NCI-H1930 (cell line): ENCODE results near the gene FCGR3A.

Experiments
- DNase-seq, 2 experiments: peaks; one replicate each; lab custom pipeline; 2025; lab: John Stamatoyannopoulos, UW

FCGR3A gene

DNA sequence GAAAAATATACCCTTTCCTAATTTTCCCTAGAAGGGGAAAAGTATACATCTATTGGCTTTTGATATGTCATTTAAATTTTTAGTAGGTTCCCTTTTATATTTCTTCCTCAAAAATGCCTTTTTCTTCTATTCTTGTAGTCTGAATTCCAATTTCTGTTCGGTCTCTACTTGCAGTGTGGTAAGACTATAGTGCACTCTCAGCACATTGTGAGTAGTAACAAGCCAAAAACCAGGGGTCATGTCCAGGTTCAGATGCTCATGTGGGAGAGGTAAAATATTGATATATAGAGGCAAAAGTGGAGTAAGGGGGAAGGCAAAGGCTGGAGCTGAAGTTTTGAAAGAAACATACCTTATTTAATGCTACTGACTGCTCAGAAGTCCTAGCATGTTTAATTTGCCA lies 48.4 kb downstream of the FCGR3A start:
- no peak for DNase-seq

DNA sequence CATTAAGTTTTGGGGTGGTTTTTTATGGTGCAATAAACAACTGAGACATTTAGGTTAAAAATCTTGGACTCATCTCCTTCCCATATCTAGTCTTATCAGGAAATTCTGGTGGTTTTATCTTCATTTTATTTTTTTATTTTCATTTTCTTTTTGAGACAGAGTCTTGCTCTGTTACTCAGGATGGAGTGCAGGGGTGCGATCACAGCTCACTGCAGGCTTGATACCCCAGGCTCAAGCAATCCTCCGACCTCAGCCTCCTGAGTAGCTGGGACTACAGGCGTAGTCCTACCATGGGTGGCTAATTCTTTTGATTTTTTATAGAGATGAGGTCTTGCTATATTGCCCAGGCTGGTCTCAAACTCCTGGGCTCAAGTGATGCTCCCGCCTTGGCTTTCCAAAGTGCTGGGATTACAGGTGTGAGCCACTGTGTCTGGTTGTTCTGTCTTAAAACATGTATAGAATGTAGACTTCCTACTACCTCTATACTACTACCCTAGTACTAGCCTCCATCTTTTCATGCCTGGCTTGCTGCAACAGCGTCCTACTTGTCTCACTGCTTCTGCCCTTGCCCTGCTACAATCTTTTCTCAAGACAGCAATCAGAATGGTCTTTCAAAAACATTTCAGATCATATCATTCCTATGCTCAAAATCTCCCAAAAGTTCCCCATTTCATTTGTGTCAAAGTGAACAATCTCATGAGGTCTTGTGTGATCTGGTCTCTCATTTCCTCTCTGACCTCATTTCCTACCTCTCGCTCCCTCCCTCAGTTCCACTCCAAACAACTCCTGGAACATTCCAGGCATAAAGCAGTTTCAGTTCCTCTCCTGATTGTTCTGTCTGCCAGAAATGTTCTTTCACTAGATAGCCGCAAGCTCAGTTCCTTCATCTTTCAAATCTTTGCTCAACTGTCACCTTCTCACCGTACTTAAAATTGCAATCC lies 50.2 kb downstream of the FCGR3A start:
- DNase-seq, result no peak

DNA sequence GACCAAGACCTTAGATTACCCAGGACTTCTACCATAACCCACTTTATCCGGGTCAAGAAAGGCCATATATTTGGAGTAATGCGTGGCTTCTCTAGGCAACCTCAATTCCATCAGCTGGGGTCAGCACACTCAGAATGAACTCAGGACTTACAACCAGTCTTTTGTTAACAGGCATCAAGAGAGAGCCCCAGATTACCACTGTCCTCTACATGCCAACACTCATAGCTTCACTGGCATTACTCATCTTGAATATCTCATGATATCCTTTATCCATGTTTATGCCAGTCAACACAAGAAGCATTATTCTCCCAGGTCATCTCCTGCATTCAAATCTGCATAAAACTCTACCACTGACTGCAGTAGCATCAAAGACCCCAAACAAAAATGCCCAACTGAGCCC lies 51.0 kb downstream of the FCGR3A start:
- no peak for DNase-seq

DNA sequence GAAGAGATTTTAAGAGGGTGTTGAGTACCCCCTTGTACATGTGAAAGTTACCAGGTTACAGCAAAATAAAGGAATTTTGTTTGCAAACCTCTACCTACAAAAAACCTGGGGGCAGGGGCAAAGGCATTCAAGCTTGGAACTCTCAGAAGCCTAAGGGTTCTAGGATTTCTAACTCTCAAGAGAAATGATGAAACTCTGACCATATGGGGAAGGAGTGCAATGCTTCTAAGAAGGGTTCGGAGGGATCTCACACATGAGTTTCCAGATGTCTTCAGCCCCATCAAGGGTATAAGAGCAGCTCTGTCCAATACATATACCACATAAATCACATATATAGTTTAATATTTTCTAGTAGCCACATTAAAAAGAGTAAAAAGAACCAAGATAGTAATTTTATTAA lies 51.7 kb downstream of the FCGR3A start:
- no peak for DNase-seq

DNA sequence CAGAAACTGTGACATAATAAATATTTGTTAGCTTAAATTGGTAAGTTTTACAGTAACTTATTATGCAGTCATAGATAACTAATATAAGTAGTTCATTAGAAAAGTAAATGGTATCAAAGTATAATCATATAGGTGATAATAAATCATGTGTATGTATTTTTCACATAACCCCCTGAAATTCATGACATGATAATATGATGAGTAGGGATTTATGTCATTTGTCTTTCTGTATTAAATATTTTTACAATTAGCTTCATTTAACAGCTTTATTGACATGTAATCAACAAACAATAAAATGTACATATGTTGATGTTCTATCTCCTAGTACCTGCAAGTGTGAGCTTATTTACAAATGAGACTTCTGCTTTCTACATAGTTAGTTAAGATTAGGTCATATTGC lies 54.1 kb downstream of the FCGR3A start:
- no peak for DNase-seq

DNA sequence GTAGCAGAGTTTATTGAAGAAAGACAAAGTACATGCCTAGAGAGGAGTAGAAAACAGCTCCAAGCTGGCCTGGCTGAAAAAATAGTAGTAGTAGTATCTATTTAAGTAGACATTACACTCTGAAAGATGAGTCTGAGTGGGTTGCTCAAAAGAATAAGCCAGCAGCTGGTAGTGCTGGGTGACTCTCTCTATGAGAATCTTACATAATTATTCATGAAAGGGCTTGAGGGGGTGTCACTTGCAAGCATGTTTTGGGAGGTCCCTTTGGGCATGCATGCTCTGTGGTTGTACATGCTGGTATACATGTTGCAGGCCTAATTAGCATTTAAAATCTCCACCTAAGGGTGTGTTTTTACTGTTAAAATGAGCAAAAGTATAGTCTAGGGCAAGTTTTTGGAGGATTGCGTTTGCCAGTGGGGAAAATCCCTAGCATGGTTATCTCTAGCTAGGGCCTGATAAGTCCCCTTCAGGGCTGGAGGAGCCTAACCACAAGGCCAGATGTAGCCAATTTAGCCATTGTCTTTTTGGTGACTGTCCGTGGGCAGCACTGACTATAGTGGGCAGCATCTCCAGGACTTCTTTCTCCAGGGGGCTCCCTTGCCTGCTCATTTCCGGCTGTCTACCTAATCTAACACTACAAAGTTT lies 55.4 kb downstream of the FCGR3A start:
- no peak for DNase-seq

DNA sequence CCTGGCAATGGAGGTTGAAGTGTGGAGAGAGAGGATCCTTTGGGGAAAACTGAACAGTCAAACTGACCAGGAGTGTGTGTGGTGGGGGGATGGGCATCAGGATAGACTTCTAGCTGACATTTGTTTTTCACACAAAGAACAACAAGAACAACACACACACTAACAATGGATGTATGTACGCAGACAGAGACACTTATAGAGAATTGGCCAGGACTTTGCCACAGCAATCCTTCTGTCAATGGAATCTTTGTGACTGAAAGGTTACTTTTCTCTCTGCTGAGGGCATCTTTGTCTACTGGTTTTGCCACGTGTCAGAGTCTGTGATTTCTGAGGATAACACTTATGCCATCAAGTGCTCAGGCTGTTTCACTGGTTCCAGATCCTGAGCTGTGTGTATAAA lies 56.8 kb downstream of the FCGR3A start:
- DNase-seq, result no peak
